ENCODE data around the gene DHRS1.

The DHRS1 gene

DNA sequence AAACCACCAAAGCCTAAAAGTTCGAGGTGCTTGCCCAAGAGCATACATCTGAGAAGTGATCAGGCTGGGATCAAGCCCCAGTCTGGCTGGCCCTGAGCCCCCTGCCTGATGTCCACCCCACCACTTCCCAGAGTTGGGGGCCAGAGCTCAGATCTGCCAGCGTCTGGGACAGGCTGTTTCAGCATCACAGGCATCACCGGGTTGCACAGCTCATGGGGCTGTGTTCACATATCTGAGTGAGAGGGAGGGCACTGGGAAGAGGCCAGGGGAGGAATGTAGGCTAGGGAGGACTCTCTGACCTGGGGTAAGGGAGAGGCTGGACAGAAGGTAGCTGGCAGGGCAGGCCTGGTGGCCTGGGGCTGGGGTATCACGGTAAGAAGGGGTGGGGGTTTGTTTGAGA is 42.6 kb downstream of the DHRS1 start:
- Histone ChIP-seq H2BK15ac (replicated peaks; ENCODE audit: low read depth) (no peak overlapping the region), H3K4me2 (ENCODE audit: low read length) (no peak overlapping the region), H3K27me3 (ENCODE audit: insufficient read depth, low read length, poor library complexity) (no peaks in the 10 kb centered on the region), H4K8ac (ENCODE audit: low read depth, low read length) (no peak overlapping the region), H3K36me3 (ENCODE audit: control insufficient read depth, insufficient read depth, low read length) (no peaks in the 10 kb centered on the region), H4K5ac (ENCODE audit: low read length) (no peak overlapping the region), H3K56ac (ENCODE audit: low read length) (no peak overlapping the region), H3K9ac (ENCODE audit: low read length) (no peak overlapping the region), H3K79me1 (ENCODE audit: low read length) (no peaks in the 10 kb centered on the region), H3K79me2 (ENCODE audit: control insufficient read depth, insufficient read depth, low read length) (no peaks in the 10 kb centered on the region), H3K23ac (ENCODE audit: low read length) (no peak overlapping the region), H3K18ac (ENCODE audit: low read length) (no peak overlapping the region), H2AK5ac (ENCODE audit: low read length) (no peak overlapping the region), H3K27ac (ENCODE audit: low read depth, low read length) (no peak overlapping the region), H3K4me1 (ENCODE audit: control insufficient read depth, low read depth, low read length) (no peaks in the 10 kb centered on the region), H2BK120ac (ENCODE audit: low read depth, low read length) (no peak overlapping the region), H2BK5ac (ENCODE audit: low read length) (no peak overlapping the region), H3K4me3 (ENCODE audit: low read length) (no peak overlapping the region), H3K4ac (ENCODE audit: low read depth, low read length) (no peak overlapping the region)
- DNase-seq = no peak
- no CpG with 5 or more reads among the region's 4 CpGs for WGBS (ENCODE audit: extremely low coverage, insufficient coverage, low lambda C conversion rate)

DNA sequence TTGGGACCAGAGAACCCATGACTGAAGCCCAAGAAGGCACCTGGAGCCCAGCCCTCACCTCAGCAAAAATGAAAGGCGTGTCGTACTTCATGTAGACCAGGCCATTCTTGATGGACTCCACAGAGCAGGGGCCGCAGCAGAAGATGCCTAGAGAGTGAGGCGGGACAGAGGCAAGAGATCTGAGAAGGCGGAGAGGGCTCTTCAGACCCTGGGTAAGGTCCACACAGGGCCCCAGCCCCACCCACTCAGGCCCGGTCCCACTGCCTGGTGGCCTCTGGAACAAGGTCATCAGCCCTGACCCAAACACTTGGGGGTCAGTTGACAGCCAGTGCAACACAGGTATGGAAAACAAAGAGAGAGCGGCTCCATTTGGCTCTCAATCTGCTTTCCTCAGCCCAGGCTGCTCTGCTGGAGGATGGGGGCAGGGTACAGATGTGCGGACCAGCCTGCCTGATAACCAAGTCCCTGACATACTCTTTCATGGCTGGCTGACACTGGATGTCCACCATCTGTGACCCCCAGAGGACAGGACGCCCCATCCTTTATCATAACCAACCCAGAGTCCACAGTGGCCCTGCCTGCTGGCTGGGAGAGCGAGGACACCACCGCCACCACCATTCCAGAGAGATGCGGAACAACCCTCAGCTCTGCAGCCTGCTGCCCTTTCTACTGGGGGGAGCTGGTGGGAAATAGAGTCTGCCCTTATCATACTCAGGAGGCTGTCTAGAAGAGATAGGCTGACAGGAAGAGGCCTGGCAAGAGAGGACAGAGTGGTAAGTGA is 43.5 kb downstream of the DHRS1 start:
- Histone ChIP-seq H4K8ac (ENCODE audit: low read depth, low read length) (no peak overlapping the region), H2BK5ac (ENCODE audit: low read length) (no peak overlapping the region), H3K56ac (ENCODE audit: low read length) (no peak overlapping the region), H3K4me3 (ENCODE audit: low read length) (no peak overlapping the region), H2BK15ac (replicated peaks; ENCODE audit: low read depth) (no peak overlapping the region), H4K5ac (ENCODE audit: low read length) (no peak overlapping the region), H3K4ac (ENCODE audit: low read depth, low read length) (no peak overlapping the region), H2AK5ac (ENCODE audit: low read length) (no peak overlapping the region), H3K23ac (ENCODE audit: low read length) (no peak overlapping the region), H3K79me1 (ENCODE audit: low read length) (no peaks in the 10 kb centered on the region), H3K4me2 (ENCODE audit: low read length) (no peak overlapping the region), H3K36me3 (ENCODE audit: control insufficient read depth, insufficient read depth, low read length) (no peaks in the 10 kb centered on the region), H3K9ac (ENCODE audit: low read length) (no peak overlapping the region), H2BK120ac (ENCODE audit: low read depth, low read length) (no peak overlapping the region), H3K79me2 (ENCODE audit: control insufficient read depth, insufficient read depth, low read length) (no peaks in the 10 kb centered on the region), H3K18ac (ENCODE audit: low read length) (no peak overlapping the region), H3K27me3 (ENCODE audit: insufficient read depth, low read length, poor library complexity) (no peaks in the 10 kb centered on the region), H3K4me1 (ENCODE audit: control insufficient read depth, low read depth, low read length) (no peaks in the 10 kb centered on the region), H3K27ac (ENCODE audit: low read depth, low read length) (no peak overlapping the region)
- WGBS (ENCODE audit: extremely low coverage, insufficient coverage, low lambda C conversion rate) = no CpG with 5 or more reads among the region's 12 CpGs
- no peak for DNase-seq

DNA sequence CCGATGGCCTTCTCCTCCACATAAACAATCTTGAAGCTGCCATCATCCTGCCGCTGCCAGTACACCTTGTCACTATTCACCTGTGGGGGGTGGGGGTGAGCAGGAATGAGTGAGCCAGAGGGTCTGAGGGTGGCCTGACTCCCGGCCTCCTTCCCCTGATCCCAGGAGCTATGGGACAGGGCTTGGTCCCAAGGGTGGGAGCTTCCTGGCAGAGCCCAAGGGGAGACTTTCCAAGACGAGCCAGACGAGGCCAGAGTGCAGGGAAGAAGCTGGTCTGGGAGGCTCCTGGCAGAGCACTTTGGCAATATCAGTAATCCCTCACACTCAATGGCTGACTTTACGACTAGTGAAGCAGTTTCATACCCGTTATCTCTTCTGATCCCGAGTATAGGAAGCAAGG is 44.1 kb downstream of the DHRS1 start:
- no peak overlapping the region for H4K5ac ChIP-seq (ENCODE audit: low read length)
- H3K18ac ChIP-seq (ENCODE audit: low read length) = no peak overlapping the region
- DNase-seq = no peak
- H3K79me1 ChIP-seq (ENCODE audit: low read length) = no peaks in the 10 kb centered on the region
- no peak overlapping the region for H2BK15ac ChIP-seq (replicated peaks; ENCODE audit: low read depth)
- no peaks in the 10 kb centered on the region for H3K27me3 ChIP-seq (ENCODE audit: insufficient read depth, low read length, poor library complexity)
- WGBS (ENCODE audit: extremely low coverage, insufficient coverage, low lambda C conversion rate) = no CpG with 5 or more reads among the region's 8 CpGs
- no peak overlapping the region for H2BK120ac ChIP-seq (ENCODE audit: low read depth, low read length)
- H3K4me2 ChIP-seq (ENCODE audit: low read length) = no peak overlapping the region
- H3K56ac ChIP-seq (ENCODE audit: low read length) = no peak overlapping the region
- no peak overlapping the region for H3K4ac ChIP-seq (ENCODE audit: low read depth, low read length)
- H2AK5ac ChIP-seq (ENCODE audit: low read length) = no peak overlapping the region
- H3K23ac ChIP-seq (ENCODE audit: low read length) = no peak overlapping the region
- no peaks in the 10 kb centered on the region for H3K4me1 ChIP-seq (ENCODE audit: control insufficient read depth, low read depth, low read length)
- no peaks in the 10 kb centered on the region for H3K79me2 ChIP-seq (ENCODE audit: control insufficient read depth, insufficient read depth, low read length)
- H3K27ac ChIP-seq (ENCODE audit: low read depth, low read length) = no peak overlapping the region
- H3K36me3 ChIP-seq (ENCODE audit: control insufficient read depth, insufficient read depth, low read length) = no peaks in the 10 kb centered on the region
- H4K8ac ChIP-seq (ENCODE audit: low read depth, low read length) = no peak overlapping the region
- no peak overlapping the region for H2BK5ac ChIP-seq (ENCODE audit: low read length)
- no peak overlapping the region for H3K4me3 ChIP-seq (ENCODE audit: low read length)
- no peak overlapping the region for H3K9ac ChIP-seq (ENCODE audit: low read length)

DNA sequence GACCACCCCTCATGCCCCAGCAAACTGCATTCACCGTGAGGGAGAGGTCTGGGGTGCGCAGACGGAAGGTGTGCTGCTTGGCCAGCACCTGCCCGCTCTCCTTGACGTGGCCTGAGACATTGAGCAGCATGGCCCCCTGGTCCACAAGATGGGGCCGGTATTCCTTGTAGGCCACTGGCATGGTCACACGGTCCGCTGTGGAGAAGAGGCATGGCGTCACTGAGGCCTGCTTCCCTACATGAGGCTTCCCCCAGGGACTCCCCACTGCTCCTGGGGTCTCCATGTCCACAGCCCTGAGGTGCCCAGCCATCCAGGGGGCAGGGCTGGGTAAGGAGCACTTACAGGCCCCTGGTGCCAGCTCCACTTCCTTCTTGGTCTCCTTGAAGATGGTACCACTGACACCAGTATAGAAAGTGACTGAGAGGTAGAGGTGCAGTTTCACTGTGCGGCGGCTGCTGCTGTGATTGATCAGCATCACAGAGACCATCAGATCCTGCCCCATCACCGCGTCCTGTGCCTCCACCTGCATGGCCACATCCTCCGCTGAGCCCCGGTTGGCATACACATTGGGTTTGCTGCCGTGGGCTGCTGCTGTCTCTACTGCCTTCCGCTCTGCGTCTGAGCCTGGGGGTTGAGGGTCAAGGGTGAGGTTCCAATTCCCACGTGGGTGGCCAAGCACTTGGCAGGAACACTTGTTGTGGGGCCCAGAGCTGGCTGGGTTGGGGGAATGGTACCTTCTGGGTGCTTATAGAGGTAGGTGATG is 44.8 kb downstream of the DHRS1 start:
- Histone ChIP-seq H2AK5ac (ENCODE audit: low read length) (no peak overlapping the region), H3K4ac (ENCODE audit: low read depth, low read length) (no peak overlapping the region), H3K36me3 (ENCODE audit: control insufficient read depth, insufficient read depth, low read length) (no peaks in the 10 kb centered on the region), H3K27ac (ENCODE audit: low read depth, low read length) (no peak overlapping the region), H3K4me3 (ENCODE audit: low read length) (no peak overlapping the region), H3K4me1 (ENCODE audit: control insufficient read depth, low read depth, low read length) (no peaks in the 10 kb centered on the region), H3K79me1 (ENCODE audit: low read length) (no peaks in the 10 kb centered on the region), H3K27me3 (ENCODE audit: insufficient read depth, low read length, poor library complexity) (no peaks in the 10 kb centered on the region), H3K56ac (ENCODE audit: low read length) (no peak overlapping the region), H4K5ac (ENCODE audit: low read length) (no peak overlapping the region), H2BK15ac (replicated peaks; ENCODE audit: low read depth) (no peak overlapping the region), H3K79me2 (ENCODE audit: control insufficient read depth, insufficient read depth, low read length) (no peaks in the 10 kb centered on the region), H3K23ac (ENCODE audit: low read length) (no peak overlapping the region), H4K8ac (ENCODE audit: low read depth, low read length) (no peak overlapping the region), H3K9ac (ENCODE audit: low read length) (no peak overlapping the region), H2BK120ac (ENCODE audit: low read depth, low read length) (no peak overlapping the region), H3K4me2 (ENCODE audit: low read length) (no peak overlapping the region), H3K18ac (ENCODE audit: low read length) (no peak overlapping the region), H2BK5ac (ENCODE audit: low read length) (no peak overlapping the region)
- no peak for DNase-seq
- no CpG with 5 or more reads among the region's 19 CpGs for WGBS (ENCODE audit: extremely low coverage, insufficient coverage, low lambda C conversion rate)

DNA sequence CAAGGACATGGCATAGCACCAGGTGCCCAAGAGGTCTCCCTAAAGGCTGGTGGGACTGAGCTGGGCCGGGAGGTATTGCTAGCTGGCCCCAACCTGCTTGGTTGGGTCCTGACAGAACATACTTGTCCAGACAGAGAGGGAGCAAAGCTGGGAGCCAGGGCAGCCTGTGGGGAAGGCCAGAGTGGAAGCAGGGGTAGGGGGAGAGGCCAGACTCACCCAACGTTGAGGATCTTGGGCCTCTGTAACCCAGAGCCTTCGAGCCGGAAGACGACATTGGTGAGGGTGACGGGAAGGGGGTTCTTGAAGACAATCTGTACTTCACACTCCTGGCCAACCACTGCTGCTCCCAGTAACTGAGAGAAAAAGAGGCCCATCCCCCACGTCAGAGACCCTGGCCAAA is 45.6 kb downstream of the DHRS1 start:
- no peak overlapping the region for H4K8ac ChIP-seq (ENCODE audit: low read depth, low read length)
- no peak overlapping the region for H2BK120ac ChIP-seq (ENCODE audit: low read depth, low read length)
- H2BK15ac ChIP-seq (replicated peaks; ENCODE audit: low read depth) = no peak overlapping the region
- H3K9ac ChIP-seq (ENCODE audit: low read length) = no peak overlapping the region
- H3K79me2 ChIP-seq (ENCODE audit: control insufficient read depth, insufficient read depth, low read length) = no peaks in the 10 kb centered on the region
- no peak overlapping the region for H2BK5ac ChIP-seq (ENCODE audit: low read length)
- H3K23ac ChIP-seq (ENCODE audit: low read length) = no peak overlapping the region
- H3K56ac ChIP-seq (ENCODE audit: low read length) = no peak overlapping the region
- no peak overlapping the region for H4K5ac ChIP-seq (ENCODE audit: low read length)
- no peak overlapping the region for H3K27ac ChIP-seq (ENCODE audit: low read depth, low read length)
- H3K27me3 ChIP-seq (ENCODE audit: insufficient read depth, low read length, poor library complexity) = no peaks in the 10 kb centered on the region
- no peaks in the 10 kb centered on the region for H3K36me3 ChIP-seq (ENCODE audit: control insufficient read depth, insufficient read depth, low read length)
- H3K79me1 ChIP-seq (ENCODE audit: low read length) = no peaks in the 10 kb centered on the region
- no peak overlapping the region for H2AK5ac ChIP-seq (ENCODE audit: low read length)
- no peak overlapping the region for H3K4me3 ChIP-seq (ENCODE audit: low read length)
- no peak overlapping the region for H3K18ac ChIP-seq (ENCODE audit: low read length)
- no peaks in the 10 kb centered on the region for H3K4me1 ChIP-seq (ENCODE audit: control insufficient read depth, low read depth, low read length)
- whole genome bisulfite sequencing (ENCODE audit: extremely low coverage, insufficient coverage, low lambda C conversion rate) = no CpG with 5 or more reads among the region's 7 CpGs
- DNase-seq = no peak
- no peak overlapping the region for H3K4me2 ChIP-seq (ENCODE audit: low read length)
- H3K4ac ChIP-seq (ENCODE audit: low read depth, low read length) = no peak overlapping the region
